GM21526 (cell line): ENCODE data around the gene FBXW8.

Experiments used
- ATAC-seq: cut with Tn5 transposase; IDR thresholded peaks from one replicate; pipeline ENCODE4 v1.9.1; 2021; ENCODE audit warnings: moderate library complexity; ENCODE audit not compliant: unreplicated experiment, low FRiP score

FBXW8 gene

GRCh38 chr12:116922194-116922897 is 11.6 kb downstream of the FBXW8 start:
- peak; percentile 69 for ATAC-seq

- ATAC-seq = peak; percentile 58
These were observed 14.1 kb downstream of the FBXW8 start for GRCh38 chr12:116924558-116925453.

DNA sequence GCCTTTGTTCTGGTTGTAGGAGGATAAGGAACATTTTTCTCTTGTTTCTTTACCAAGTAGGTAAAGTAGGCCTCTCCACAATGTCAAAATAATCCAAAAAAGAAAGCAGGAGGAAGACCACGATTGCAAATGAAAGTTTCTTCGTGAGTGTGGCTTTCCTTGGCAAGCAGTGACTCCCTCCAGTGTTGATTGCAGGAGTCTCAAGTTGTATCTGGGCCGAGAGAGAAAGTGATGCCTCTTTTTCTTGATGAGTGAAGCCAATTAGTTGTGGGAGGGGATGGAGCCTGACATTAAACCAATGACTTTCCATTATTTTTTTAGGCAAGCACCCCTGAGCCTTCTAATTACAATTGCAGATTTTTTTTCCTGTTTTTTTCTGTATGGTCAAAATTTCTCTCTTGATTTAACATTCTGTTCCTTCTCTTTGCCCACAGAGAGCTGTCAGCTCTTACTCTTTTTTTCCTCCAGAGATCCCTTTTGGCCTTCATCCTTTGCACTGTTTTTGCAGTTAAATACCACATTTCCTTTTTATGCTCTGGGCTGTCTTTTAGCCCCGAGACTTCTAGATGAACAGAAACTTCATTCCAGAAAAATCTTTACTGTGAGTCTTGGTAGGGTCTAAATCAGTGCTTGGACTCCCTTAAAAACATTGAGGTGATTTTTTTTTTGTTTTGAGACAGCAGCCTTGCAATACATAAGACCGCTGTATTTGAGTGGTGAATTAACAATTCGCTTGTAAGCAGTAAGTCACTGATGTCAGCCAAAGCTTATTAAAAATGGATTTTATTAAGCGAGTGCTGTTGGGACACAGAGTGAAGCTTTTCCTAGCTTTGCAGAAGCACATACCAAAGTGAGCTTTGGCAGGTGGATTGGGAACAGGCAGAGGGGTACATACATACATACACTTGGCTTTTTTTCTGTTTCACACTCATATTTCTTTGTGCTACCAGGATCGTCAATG is 15.8 kb downstream of the FBXW8 start:
- ATAC-seq = no peak

- ATAC-seq = no peak
These were observed 16.6 kb downstream of the FBXW8 start for GRCh38 chr12:116927244-116927940.

GRCh38 chr12:116928504-116928903 is 17.8 kb downstream of the FBXW8 start:
- no peak for ATAC-seq

DNA sequence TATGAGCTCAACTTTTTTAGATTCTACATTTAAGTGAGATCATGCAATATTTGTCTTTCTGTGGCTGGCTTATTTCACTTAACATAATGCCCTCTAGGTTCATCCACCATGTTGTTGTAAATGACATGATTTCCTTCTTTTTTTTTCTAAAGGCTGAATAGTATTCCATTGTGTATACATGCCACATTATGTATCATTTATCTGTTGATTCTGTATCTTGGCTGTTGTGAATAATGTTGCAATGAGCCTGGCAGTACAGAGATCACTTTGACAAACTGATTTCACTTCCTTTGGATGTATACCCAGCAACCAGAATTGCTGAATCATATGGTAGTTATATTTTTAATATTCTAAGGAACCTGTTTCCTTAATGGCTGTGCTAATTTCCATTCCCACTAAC is 19.1 kb downstream of the FBXW8 start:
- no peak for ATAC-seq

DNA sequence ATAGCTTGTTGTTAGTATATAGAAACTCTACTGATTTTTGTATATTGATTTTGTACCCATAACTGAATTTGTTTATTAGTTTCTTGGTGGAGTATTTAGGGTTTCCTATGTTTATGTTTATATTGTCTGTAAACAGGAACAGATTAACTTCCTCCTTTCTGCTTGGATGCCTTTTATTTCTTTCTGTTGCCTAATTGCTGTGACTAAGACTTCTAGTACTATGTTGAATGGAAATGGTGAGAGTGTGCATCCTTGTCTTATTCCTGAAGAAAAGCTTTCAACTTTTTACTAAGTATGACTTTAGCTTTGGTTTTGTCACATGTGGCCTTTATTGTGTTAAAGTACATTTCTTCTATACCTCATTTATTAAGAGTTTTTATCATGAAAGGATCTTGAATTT is 20.9 kb downstream of the FBXW8 start:
- ATAC-seq = no peak

DNA sequence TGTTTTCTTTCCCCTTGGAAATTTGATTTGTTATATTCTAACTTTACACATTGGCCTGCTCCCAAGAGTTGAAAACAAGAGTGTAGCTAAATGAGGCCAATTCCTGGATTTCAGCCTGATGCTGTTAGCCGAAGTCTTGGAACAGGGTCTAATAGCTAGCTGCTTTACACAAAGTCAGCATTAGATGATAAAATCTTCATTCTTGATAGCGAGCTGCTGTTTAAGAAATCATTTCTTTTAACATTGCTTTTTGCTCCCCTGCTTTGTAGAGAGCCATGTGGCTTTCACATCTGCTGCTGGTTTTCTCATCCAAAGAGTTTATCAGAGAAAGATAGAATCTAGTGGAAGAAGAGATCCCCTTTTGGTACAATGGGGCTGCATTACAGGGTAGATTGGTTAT is 22.3 kb downstream of the FBXW8 start:
- ATAC-seq = no peak

- ATAC-seq = no peak
These were observed 22.9 kb downstream of the FBXW8 start for GRCh38 chr12:116933512-116934246.

DNA sequence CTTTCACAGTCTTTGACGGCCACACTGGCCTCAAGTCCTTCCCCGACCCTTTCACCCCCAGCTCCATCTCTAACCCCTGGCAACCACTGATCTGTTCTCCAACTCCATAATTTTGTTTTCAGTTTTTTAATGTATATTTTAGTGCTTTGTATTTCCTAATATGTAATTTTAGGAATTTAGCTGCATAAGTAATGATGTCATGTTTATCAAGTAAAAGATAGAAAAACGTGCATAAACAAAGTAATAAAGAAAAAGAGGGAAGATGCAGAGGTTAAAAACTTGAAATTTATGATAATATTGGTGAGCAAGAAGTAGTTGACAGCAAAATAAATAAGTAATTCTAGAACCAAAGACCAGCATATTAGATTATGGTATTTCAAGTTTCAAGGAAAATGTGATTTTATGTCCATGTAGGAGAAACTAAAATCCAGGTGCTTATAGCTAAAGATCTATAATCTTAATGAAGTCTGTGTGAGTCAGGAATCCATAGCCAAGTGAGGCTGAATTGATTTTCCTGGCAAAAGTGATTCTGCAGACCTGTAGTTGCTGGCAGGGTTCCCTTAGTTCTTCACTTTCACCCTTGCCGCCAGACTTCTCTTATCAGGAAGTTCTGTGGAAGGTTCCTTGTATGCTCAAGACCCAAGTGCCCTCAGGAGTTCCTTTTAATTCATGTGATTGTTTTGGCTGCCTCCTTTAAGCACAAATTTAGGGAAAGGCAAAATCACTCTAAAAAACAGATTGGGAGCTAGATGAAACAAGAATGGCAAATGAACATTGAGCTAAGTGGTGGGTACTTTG is 24.4 kb downstream of the FBXW8 start:
- ATAC-seq = no peak

GRCh38 chr12:116937640-116938039 is 26.9 kb downstream of the FBXW8 start:
- ATAC-seq = no peak

GRCh38 chr12:116939734-116940133 is 29.0 kb downstream of the FBXW8 start:
- ATAC-seq = no peak

- no peak for ATAC-seq
These were observed 30.4 kb downstream of the FBXW8 start for GRCh38 chr12:116941188-116941587.

GRCh38 chr12:116943419-116944372 is 32.9 kb downstream of the FBXW8 start:
- no peak for ATAC-seq

DNA sequence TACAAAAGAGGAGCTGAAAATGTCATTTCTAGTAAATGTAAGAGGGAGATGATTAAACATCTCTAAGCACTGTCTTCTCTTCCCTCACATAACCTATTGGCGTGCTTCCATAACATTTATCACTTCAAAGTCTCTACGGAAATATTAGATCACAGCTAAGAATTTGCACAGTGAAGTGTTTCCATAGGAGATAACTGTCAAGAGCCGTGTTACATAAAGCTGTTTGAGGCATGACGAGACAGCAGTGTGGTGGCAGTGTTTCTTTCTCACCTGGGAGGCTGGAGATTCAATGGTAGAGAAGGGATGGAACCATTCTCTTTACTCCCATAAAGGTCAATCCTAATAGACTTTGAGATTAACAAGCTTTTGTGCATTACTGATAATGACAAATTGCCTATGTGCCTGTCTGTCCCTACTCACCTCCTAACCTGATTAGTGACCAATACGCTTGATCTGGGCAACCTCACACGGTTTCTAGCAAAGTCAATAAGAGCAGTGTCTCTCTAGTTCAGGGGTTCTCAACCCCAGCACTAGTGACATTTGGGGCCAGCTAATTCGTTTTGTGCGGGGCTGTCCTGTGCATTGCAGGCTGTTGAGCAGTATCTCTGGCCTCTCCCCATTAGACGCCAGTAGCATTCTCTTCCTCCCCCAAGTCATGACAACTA is 35.3 kb downstream of the FBXW8 start:
- no peak for ATAC-seq

GRCh38 chr12:116948298-116948697 is 37.5 kb downstream of the FBXW8 start:
- no peak for ATAC-seq
